ENCODE results near the gene HDLBP.

The HDLBP gene

GRCh38 chr2:241205086-241205485, 110.4 kb downstream of the HDLBP start:
- DNase-seq (ENCODE audit: low read depth) = no peak
- TF ChIP-seq CTCF (IDR thresholded peaks at IDR 0.05; ENCODE audit: low read length, missing control alignments) = no peak
- H3K4me3 ChIP-seq (replicated peaks; ENCODE audit: low read depth, low read length) = no peak overlapping the region

- no peak overlapping the region for H3K4me3 ChIP-seq (replicated peaks; ENCODE audit: low read depth, low read length)
- DNase-seq (ENCODE audit: low read depth) = no peak
- no peak for TF ChIP-seq CTCF (IDR thresholded peaks at IDR 0.05; ENCODE audit: low read length, missing control alignments)
These were observed 111.0 kb downstream of the HDLBP start for GRCh38 chr2:241204490-241204889.

- TF ChIP-seq CTCF (IDR thresholded peaks at IDR 0.05; ENCODE audit: low read length, missing control alignments) = no peak
- no peak for DNase-seq (ENCODE audit: low read depth)
- H3K4me3 ChIP-seq (replicated peaks; ENCODE audit: low read depth, low read length) = no peak overlapping the region
These were observed 111.5 kb downstream of the HDLBP start for GRCh38 chr2:241204010-241204384.

GRCh38 chr2:241203218-241204009, 112.1 kb downstream of the HDLBP start:
- TF ChIP-seq CTCF (IDR thresholded peaks at IDR 0.05; ENCODE audit: low read length, missing control alignments) = no peak
- H3K4me3 ChIP-seq (replicated peaks; ENCODE audit: low read depth, low read length) = no peak overlapping the region
- DNase-seq (ENCODE audit: low read depth) = no peak

- H3K4me3 ChIP-seq (replicated peaks; ENCODE audit: low read depth, low read length) = no peak overlapping the region
- TF ChIP-seq CTCF (IDR thresholded peaks at IDR 0.05; ENCODE audit: low read length, missing control alignments) = no peak
- DNase-seq (ENCODE audit: low read depth) = no peak
These were observed 112.8 kb downstream of the HDLBP start for GRCh38 chr2:241202681-241203080.

- H3K4me3 ChIP-seq (replicated peaks; ENCODE audit: low read depth, low read length) = no peak overlapping the region
- no peak for DNase-seq (ENCODE audit: low read depth)
- no peak for TF ChIP-seq CTCF (IDR thresholded peaks at IDR 0.05; ENCODE audit: low read length, missing control alignments)
These were observed 113.2 kb downstream of the HDLBP start for GRCh38 chr2:241202268-241202585.

Data from fibroblast of pulmonary artery (primary cell).